ENCODE measurements around the gene GFOD2. TPM values are rescaled to one million over a fixed set of nuclear protein-coding genes. Genes with fewer than 3 reads are reported as not detected.

GFOD2 gene
- total and polyA plus RNA-seq, 2 experiments from 2014 or later, result 9.8 to 12.4 TPM

DNA sequence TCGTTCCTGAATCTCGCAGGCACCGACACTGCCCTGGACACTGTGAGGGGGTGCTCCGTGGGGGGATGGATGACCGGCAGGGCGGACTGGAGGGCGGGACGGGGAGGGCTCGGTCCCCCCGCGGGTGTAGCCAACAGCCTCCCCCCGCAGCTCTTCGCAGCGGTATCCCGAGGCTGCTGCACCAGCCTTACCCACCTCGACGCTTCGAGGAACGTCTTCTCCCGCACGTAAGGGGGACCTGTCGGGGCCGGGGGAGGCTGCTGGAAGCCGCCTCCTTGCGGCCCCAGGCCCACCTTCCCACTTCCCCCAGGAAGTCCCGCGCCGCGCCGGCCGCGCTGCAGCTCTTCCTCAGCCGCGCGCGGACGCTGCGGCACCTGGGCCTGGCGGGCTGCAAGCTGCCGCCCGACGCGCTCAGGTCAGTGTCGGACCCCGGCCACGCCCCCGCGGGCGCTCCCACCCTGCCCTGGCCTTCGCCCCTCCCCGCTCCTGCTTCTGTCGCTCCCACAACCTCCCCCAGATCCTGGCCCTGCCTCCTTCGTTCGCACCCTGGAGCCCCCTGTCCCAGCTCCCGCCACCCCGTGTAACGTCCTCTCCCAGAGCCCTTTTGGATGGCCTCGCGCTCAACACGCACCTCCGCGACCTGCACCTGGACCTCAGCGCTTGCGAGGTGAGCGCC lies 70.9 kb downstream of the GFOD2 start:
- Histone ChIP-seq H4K20me1 (ENCODE audit: insufficient read depth, poor library complexity, severe bottlenecking) (no peaks in the 10 kb centered on the region), H3K36me3 (replicated peaks; ENCODE audit: insufficient read depth, low read depth) (no peaks in the 10 kb centered on the region), H3K9me2 (replicated peaks; ENCODE audit: insufficient read depth) (no peaks in the 10 kb centered on the region), H3K79me2 (no peaks in the 10 kb centered on the region), H3K27ac (no peak overlapping the region), H3K4me2 (no peak overlapping the region), H3K4me1 (ENCODE audit: insufficient read depth) (peaks cover 1% of the 10 kb centered on the region), H3K27me3 (peaks cover 37% of the 10 kb centered on the region), H3K4me3 (no peak overlapping the region), H2AFZ (no peak overlapping the region), H3K9me3 (ENCODE audit: low read depth) (no peaks in the 10 kb centered on the region)
- no peak for DNase-seq (ENCODE audit: low spot score)
- TF ChIP-seq EZH2phosphoT487 (IDR thresholded peaks at IDR 0.05; ENCODE audit: low read depth, severe bottlenecking, unreplicated experiment), result no peak
- TF ChIP-seq EZH2 (IDR thresholded peaks at IDR 0.05; ENCODE audit: borderline replicate concordance), result no peak
- TF ChIP-seq, protein P1, sequence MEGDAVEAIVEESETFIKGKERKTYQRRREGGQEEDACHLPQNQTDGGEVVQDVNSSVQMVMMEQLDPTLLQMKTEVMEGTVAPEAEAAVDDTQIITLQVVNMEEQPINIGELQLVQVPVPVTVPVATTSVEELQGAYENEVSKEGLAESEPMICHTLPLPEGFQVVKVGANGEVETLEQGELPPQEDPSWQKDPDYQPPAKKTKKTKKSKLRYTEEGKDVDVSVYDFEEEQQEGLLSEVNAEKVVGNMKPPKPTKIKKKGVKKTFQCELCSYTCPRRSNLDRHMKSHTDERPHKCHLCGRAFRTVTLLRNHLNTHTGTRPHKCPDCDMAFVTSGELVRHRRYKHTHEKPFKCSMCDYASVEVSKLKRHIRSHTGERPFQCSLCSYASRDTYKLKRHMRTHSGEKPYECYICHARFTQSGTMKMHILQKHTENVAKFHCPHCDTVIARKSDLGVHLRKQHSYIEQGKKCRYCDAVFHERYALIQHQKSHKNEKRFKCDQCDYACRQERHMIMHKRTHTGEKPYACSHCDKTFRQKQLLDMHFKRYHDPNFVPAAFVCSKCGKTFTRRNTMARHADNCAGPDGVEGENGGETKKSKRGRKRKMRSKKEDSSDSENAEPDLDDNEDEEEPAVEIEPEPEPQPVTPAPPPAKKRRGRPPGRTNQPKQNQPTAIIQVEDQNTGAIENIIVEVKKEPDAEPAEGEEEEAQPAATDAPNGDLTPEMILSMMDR (IDR thresholded peaks at IDR 0.05; ENCODE audit: poor library complexity), result no peak
- WGBS (ENCODE audit: low lambda C conversion rate, missing lambda C conversion rate), result 85% methylated on average over 27 of the region's 65 CpGs

DNA sequence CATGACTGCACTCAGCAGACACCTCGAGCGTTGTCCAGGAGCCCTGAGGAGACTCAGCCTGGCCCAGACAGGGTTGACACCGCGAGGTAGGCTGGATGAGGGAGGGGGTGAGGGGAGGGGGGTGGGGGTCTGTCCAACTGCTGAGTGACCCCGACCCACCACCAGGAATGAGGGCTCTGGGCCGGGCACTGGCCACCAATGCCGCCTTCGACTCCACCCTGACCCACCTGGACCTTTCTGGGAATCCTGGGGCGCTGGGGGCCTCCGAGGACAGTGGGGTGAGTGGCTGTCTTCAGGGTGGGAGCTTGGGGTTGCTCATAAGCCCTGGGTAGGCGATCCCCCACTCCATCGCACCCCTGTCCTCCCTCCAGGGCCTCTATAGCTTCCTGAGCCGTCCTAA lies 71.4 kb downstream of the GFOD2 start:
- no peak overlapping the region for H2AFZ ChIP-seq
- H3K27me3 ChIP-seq, result peaks cover 36% of the 10 kb centered on the region
- no peak overlapping the region for H3K27ac ChIP-seq
- no peaks in the 10 kb centered on the region for H3K36me3 ChIP-seq (replicated peaks; ENCODE audit: insufficient read depth, low read depth)
- 90% methylated on average over 9 of the region's 13 CpGs for WGBS (ENCODE audit: low lambda C conversion rate, missing lambda C conversion rate)
- DNase-seq (ENCODE audit: low spot score), result no peak
- H3K4me1 ChIP-seq (ENCODE audit: insufficient read depth), result peaks cover under 1% of the 10 kb centered on the region
- TF ChIP-seq EZH2phosphoT487 (IDR thresholded peaks at IDR 0.05; ENCODE audit: low read depth, severe bottlenecking, unreplicated experiment) (no peak), EZH2 (IDR thresholded peaks at IDR 0.05; ENCODE audit: borderline replicate concordance) (no peak)
- TF ChIP-seq, protein P1 (IDR thresholded peaks at IDR 0.05; ENCODE audit: poor library complexity), result no peak
- no peaks in the 10 kb centered on the region for H4K20me1 ChIP-seq (ENCODE audit: insufficient read depth, poor library complexity, severe bottlenecking)
- H3K9me3 ChIP-seq (ENCODE audit: low read depth), result no peaks in the 10 kb centered on the region
- H3K9me2 ChIP-seq (replicated peaks; ENCODE audit: insufficient read depth), result no peaks in the 10 kb centered on the region
- H3K4me2 ChIP-seq, result no peak overlapping the region
- H3K4me3 ChIP-seq, result no peak overlapping the region
- no peaks in the 10 kb centered on the region for H3K79me2 ChIP-seq

DNA sequence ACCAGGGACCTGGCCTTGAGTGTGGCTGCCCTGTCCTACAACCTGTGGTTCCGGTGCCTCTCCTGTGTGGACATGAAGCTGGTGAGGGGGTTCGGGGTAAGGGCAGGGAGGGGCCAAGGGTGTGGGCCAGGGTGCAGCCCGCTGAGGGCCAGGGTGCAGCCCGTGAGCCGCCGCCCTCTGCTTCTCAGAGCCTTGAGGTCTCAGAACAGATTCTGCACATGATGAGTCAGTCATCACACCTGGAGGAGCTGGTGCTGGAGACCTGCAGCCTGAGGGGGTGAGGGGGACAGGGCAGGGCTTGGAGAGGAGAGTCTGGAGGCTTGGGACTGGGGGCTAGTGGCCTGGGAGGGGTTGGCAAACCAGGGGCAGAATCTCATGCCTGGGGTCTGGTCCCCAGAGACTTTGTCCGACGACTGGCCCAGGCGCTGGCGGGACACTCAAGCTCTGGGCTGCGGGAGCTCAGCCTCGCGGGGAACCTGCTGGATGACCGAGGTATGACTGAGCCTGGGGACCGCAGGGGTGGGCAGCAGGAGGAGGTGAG lies 71.9 kb downstream of the GFOD2 start:
- Histone ChIP-seq H3K9me2 (replicated peaks; ENCODE audit: insufficient read depth) (no peaks in the 10 kb centered on the region), H3K9me3 (ENCODE audit: low read depth) (no peaks in the 10 kb centered on the region), H3K79me2 (no peaks in the 10 kb centered on the region), H3K36me3 (replicated peaks; ENCODE audit: insufficient read depth, low read depth) (no peaks in the 10 kb centered on the region), H2AFZ (no peak overlapping the region), H3K4me1 (ENCODE audit: insufficient read depth) (peaks cover 6% of the 10 kb centered on the region), H3K27me3 (peaks cover 33% of the 10 kb centered on the region), H3K4me3 (no peak overlapping the region), H3K27ac (no peak overlapping the region), H3K4me2 (no peak overlapping the region), H4K20me1 (ENCODE audit: insufficient read depth, poor library complexity, severe bottlenecking) (no peaks in the 10 kb centered on the region)
- no peak for TF ChIP-seq EZH2phosphoT487 (IDR thresholded peaks at IDR 0.05; ENCODE audit: low read depth, severe bottlenecking, unreplicated experiment)
- TF ChIP-seq, protein P1 (IDR thresholded peaks at IDR 0.05; ENCODE audit: poor library complexity), result no peak
- no peak for TF ChIP-seq EZH2 (IDR thresholded peaks at IDR 0.05; ENCODE audit: borderline replicate concordance)
- DNase-seq (ENCODE audit: low spot score), result no peak
- 83% methylated on average over 5 of the region's 15 CpGs for WGBS (ENCODE audit: low lambda C conversion rate, missing lambda C conversion rate)

All from hepatocyte (in vitro differentiated cells).